ENCODE measurements around the gene HOXD10. TPM values are rescaled to one million over a fixed set of nuclear protein-coding genes. Genes with fewer than 3 reads are reported as not detected.

Gene HOXD10
- total and polyA plus RNA-seq, 2 experiments from 2014 or later, result not detected

GRCh38 chr2:176107731-176108181, 8.8 kb upstream of the HOXD10 start:
- H3K9me2 ChIP-seq (ENCODE audit: insufficient read depth), result no peaks in the 10 kb centered on the region
- H3K79me2 ChIP-seq (replicated peaks; ENCODE audit: insufficient read depth), result no peaks in the 10 kb centered on the region
- Mint-ChIP-seq H3K4me1 (peaks cover 32% of the 10 kb centered on the region), H3K36me3 (ENCODE audit: low read depth) (no peaks in the 10 kb centered on the region; the same call in 2 of the 3 replicates), H3K4me3 (no peak overlapping the region), H3K9me3 (peaks cover 5% of the 10 kb centered on the region), H3K27me3 (ENCODE audit: insufficient read depth, low read depth, poor library complexity) (peaks cover 94% of the 10 kb centered on the region), H3K27ac (no peak overlapping the region)
- H2AFZ ChIP-seq, result no peak overlapping the region
- H3K4me2 ChIP-seq, result no peak overlapping the region; the same call in 1 of the 2 replicates
- TF ChIP-seq EZH2 (IDR thresholded peaks at IDR 0.05; ENCODE audit: low read depth, unreplicated experiment) (peak; percentile 52), REST (IDR thresholded peaks at IDR 0.05; ENCODE audit: unreplicated experiment) (no peak), EZH2phosphoT487 (IDR thresholded peaks at IDR 0.05; ENCODE audit: unreplicated experiment) (peak; percentile 55), NANOG (IDR thresholded peaks at IDR 0.05; ENCODE audit: borderline replicate concordance) (no peak), CREB1 (CRISPR knock-in tag; IDR thresholded peaks at IDR 0.05; ENCODE audit: low read depth) (no peak)
- peaks cover 99% of the 10 kb centered on the region for H3K27me3 ChIP-seq (ENCODE audit: insufficient read depth)
- H3K4me1 ChIP-seq (ENCODE audit: insufficient read depth), result peaks cover 41% of the 10 kb centered on the region
- H3K4me3 ChIP-seq, result 0 out of 2 replicates have a peak overlapping the region, but pooled peaks have one; percentile 28
- no peaks in the 10 kb centered on the region for H3K36me3 ChIP-seq (ENCODE audit: insufficient read depth)
- H4K20me1 ChIP-seq (replicated peaks; ENCODE audit: insufficient read depth), result peaks cover 31% of the 10 kb centered on the region
- no peak for DNase-seq (ENCODE audit: low spot score)
- peaks cover 37% of the 10 kb centered on the region for H3F3A ChIP-seq (replicated peaks; ENCODE audit: low read depth)
- H3K27ac ChIP-seq (ENCODE audit: low read depth), result no peak overlapping the region
- ATAC-seq, result no peak

GRCh38 chr2:176109192-176109901, 7.2 kb upstream of the HOXD10 start:
- Histone ChIP-seq H3K9me2 (ENCODE audit: insufficient read depth) (no peaks in the 10 kb centered on the region), H2AFZ (no peak overlapping the region), H3K27ac (ENCODE audit: low read depth) (no peak overlapping the region), H3F3A (replicated peaks; ENCODE audit: low read depth) (peaks cover 42% of the 10 kb centered on the region), H3K36me3 (ENCODE audit: insufficient read depth) (no peaks in the 10 kb centered on the region), H3K4me2 (no peak overlapping the region), H3K4me1 (ENCODE audit: insufficient read depth) (peaks cover 37% of the 10 kb centered on the region), H3K4me3 (0 out of 2 replicates have a peak overlapping the region, but pooled peaks have one; percentile 20), H3K79me2 (replicated peaks; ENCODE audit: insufficient read depth) (no peaks in the 10 kb centered on the region), H4K20me1 (replicated peaks; ENCODE audit: insufficient read depth) (peaks cover 31% of the 10 kb centered on the region), H3K27me3 (ENCODE audit: insufficient read depth) (peaks cover 99% of the 10 kb centered on the region)
- Mint-ChIP-seq H3K4me1 (peaks cover 23% of the 10 kb centered on the region), H3K27ac (no peak overlapping the region), H3K9me3 (peaks cover 5% of the 10 kb centered on the region), H3K4me3 (no peak overlapping the region; the same call in 2 of the 3 replicates), H3K27me3 (ENCODE audit: insufficient read depth, low read depth, poor library complexity) (peaks cover 94% of the 10 kb centered on the region), H3K36me3 (ENCODE audit: low read depth) (no peaks in the 10 kb centered on the region; the same call in 2 of the 3 replicates)
- TF ChIP-seq ETS1 (IDR thresholded peaks at IDR 0.05) (no peak), EZH2 (IDR thresholded peaks at IDR 0.05; ENCODE audit: low read depth, unreplicated experiment) (peak; percentile 97), EZH2phosphoT487 (IDR thresholded peaks at IDR 0.05; ENCODE audit: unreplicated experiment) (peak; percentile 91)
- ATAC-seq (no peak), DNase-seq (ENCODE audit: low spot score) (no peak)

Data from GM23338 (cell line).